ENCODE measurements around the gene CRHR2.

GRCh38 chr7:30728591-30729100 lies 46.4 kb upstream of the CRHR2 start:
- TF ChIP-seq CTCF (conservative IDR thresholded peaks at IDR 0.05; ENCODE audit: low read depth, low read length) (no peak), USF2 (IDR thresholded peaks at IDR 0.05; ENCODE audit: low read depth, low read length) (0 out of 2 replicates have a peak, but pooled peaks have one; percentile 6), POLR2A (IDR thresholded peaks at IDR 0.05; ENCODE audit: low read depth, low read length) (no peak), CEBPB (IDR thresholded peaks at IDR 0.05; ENCODE audit: low read depth, low read length) (no peak), RAD21 (IDR thresholded peaks at IDR 0.05; ENCODE audit: low read length) (no peak), ELK1 (IDR thresholded peaks at IDR 0.05; ENCODE audit: borderline replicate concordance, low read depth, low read length) (no peak), MAFK (IDR thresholded peaks at IDR 0.05; ENCODE audit: low read depth, low read length) (no peak)
